ENCODE results near the gene CCT6A.
"Not testable (repeated sequence)": the region's sequence is repeated elsewhere in the genome, so short reads cannot be mapped to it uniquely, and the experiment has no call there.

Gene CCT6A

DNA sequence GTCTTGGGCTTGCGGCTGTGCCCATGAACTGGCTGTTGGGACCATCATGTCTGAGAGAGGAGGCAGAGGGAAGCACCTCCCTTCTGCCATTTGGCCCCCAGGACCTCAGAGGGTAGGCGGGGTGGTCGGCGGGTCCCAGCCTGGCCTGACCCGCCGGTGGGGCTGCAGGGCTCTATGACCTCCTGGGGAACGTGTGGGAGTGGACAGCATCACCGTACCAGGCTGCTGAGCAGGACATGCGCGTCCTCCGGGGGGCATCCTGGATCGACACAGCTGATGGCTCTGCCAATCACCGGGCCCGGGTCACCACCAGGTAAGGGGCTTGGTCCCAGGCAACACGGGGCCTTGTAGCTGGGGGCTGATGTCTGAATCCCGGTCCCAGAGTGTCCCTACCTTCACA, 26.6 kb downstream of the CCT6A start:
- Histone ChIP-seq H3K27me3 (ENCODE audit: insufficient read depth, poor library complexity, severe bottlenecking) (no peaks in the 10 kb centered on the region), H3K4me3 (replicated peaks; ENCODE audit: insufficient read depth, low read length) (no peak overlapping the region), H3K27ac (replicated peaks) (no peak overlapping the region)
- no peak for DNase-seq (ENCODE audit: low read depth in 1 of 2, low spot score in 1 of 2)
- TF ChIP-seq GABPA (IDR thresholded peaks at IDR 0.05; ENCODE audit: low read depth): no peak
- TF ChIP-seq POLR2AphosphoS5 (IDR thresholded peaks at IDR 0.05; ENCODE audit: low read depth): no peak
- no peak for TF ChIP-seq SPI1 (IDR thresholded peaks at IDR 0.05; ENCODE audit: borderline replicate concordance, low read depth)
- TF ChIP-seq, protein P1, sequence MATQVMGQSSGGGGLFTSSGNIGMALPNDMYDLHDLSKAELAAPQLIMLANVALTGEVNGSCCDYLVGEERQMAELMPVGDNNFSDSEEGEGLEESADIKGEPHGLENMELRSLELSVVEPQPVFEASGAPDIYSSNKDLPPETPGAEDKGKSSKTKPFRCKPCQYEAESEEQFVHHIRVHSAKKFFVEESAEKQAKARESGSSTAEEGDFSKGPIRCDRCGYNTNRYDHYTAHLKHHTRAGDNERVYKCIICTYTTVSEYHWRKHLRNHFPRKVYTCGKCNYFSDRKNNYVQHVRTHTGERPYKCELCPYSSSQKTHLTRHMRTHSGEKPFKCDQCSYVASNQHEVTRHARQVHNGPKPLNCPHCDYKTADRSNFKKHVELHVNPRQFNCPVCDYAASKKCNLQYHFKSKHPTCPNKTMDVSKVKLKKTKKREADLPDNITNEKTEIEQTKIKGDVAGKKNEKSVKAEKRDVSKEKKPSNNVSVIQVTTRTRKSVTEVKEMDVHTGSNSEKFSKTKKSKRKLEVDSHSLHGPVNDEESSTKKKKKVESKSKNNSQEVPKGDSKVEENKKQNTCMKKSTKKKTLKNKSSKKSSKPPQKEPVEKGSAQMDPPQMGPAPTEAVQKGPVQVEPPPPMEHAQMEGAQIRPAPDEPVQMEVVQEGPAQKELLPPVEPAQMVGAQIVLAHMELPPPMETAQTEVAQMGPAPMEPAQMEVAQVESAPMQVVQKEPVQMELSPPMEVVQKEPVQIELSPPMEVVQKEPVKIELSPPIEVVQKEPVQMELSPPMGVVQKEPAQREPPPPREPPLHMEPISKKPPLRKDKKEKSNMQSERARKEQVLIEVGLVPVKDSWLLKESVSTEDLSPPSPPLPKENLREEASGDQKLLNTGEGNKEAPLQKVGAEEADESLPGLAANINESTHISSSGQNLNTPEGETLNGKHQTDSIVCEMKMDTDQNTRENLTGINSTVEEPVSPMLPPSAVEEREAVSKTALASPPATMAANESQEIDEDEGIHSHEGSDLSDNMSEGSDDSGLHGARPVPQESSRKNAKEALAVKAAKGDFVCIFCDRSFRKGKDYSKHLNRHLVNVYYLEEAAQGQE (IDR thresholded peaks at IDR 0.05; ENCODE audit: insufficient replicate concordance, low read depth): no peak
- TF ChIP-seq, protein P2, sequence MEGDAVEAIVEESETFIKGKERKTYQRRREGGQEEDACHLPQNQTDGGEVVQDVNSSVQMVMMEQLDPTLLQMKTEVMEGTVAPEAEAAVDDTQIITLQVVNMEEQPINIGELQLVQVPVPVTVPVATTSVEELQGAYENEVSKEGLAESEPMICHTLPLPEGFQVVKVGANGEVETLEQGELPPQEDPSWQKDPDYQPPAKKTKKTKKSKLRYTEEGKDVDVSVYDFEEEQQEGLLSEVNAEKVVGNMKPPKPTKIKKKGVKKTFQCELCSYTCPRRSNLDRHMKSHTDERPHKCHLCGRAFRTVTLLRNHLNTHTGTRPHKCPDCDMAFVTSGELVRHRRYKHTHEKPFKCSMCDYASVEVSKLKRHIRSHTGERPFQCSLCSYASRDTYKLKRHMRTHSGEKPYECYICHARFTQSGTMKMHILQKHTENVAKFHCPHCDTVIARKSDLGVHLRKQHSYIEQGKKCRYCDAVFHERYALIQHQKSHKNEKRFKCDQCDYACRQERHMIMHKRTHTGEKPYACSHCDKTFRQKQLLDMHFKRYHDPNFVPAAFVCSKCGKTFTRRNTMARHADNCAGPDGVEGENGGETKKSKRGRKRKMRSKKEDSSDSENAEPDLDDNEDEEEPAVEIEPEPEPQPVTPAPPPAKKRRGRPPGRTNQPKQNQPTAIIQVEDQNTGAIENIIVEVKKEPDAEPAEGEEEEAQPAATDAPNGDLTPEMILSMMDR (IDR thresholded peaks at IDR 0.05; ENCODE audit: insufficient read depth, low read length): no peak

DNA sequence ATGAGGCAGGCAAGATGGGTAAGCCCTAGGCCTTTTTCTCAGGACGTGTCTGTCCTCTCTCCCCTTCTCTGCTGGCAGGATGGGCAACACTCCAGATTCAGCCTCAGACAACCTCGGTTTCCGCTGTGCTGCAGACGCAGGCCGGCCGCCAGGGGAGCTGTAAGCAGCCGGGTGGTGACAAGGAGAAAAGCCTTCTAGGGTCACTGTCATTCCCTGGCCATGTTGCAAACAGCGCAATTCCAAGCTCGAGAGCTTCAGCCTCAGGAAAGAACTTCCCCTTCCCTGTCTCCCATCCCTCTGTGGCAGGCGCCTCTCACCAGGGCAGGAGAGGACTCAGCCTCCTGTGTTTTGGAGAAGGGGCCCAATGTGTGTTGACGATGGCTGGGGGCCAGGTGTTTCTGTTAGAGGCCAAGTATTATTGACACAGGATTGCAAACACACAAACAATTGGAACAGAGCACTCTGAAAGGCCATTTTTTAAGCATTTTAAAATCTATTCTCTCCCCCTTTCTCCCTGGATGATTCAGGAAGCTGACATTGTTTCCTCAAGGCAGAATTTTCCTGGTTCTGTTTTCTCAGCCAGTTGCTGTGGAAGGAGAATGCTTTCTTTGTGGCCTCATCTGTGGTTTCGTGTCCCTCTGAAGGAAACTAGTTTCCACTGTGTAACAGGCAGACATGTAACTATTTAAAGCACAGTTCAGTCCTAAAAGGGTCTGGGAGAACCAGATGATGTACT, 28.1 kb downstream of the CCT6A start:
- no peak for DNase-seq (ENCODE audit: low read depth in 1 of 2, low spot score in 1 of 2)
- Histone ChIP-seq H3K27me3 (ENCODE audit: insufficient read depth, poor library complexity, severe bottlenecking) (no peaks in the 10 kb centered on the region), H3K4me3 (replicated peaks; ENCODE audit: insufficient read depth, low read length) (no peak overlapping the region), H3K27ac (replicated peaks) (no peak overlapping the region)
- TF ChIP-seq, protein P2 (IDR thresholded peaks at IDR 0.05; ENCODE audit: insufficient read depth, low read length): no peak
- TF ChIP-seq, protein P1 (IDR thresholded peaks at IDR 0.05; ENCODE audit: insufficient replicate concordance, low read depth): no peak
- TF ChIP-seq SPI1 (IDR thresholded peaks at IDR 0.05; ENCODE audit: borderline replicate concordance, low read depth): no peak
- TF ChIP-seq GABPA (IDR thresholded peaks at IDR 0.05; ENCODE audit: low read depth): no peak
- TF ChIP-seq POLR2AphosphoS5 (IDR thresholded peaks at IDR 0.05; ENCODE audit: low read depth): no peak

DNA sequence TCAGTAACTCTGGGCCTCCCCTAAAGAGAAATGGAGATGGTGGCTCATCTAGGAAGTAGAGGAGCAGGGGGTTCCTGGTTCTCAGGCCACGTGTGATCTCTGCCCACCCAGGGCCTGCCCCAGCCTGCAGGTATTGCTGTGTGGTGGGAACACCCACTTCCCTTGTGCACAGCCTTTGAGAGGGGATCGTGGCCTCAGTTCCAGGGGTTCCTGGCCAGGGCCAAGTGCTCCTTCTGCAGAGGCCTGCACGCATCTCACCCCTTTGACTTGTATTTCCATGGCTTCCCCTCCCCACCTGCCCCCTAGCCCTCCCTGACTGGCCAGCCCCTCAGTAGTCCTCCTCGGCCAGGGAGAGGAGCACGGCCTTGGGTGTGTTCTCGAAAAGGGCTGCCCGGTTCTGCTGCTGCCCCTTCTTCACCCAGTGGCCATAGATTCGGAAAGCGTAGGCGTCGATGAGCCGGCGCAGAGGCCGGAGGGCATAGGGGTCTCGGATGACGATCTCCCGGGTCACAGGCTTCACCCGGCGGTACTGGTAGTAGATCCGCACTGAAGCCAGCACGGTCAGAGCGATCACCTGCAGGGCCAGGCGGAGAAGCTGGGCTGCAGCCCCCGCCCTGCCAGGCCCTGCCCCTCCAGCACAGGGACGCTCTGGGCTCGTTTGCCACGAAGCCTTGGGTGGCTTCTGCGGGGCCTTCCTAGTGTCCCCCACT, 29.3 kb downstream of the CCT6A start:
- not testable (repeated sequence) for H3K4me3 ChIP-seq (replicated peaks; ENCODE audit: insufficient read depth, low read length); H3K27ac ChIP-seq (replicated peaks); DNase-seq (ENCODE audit: low read depth in 1 of 2, low spot score in 1 of 2); H3K27me3 ChIP-seq (ENCODE audit: insufficient read depth, poor library complexity, severe bottlenecking)

DNA sequence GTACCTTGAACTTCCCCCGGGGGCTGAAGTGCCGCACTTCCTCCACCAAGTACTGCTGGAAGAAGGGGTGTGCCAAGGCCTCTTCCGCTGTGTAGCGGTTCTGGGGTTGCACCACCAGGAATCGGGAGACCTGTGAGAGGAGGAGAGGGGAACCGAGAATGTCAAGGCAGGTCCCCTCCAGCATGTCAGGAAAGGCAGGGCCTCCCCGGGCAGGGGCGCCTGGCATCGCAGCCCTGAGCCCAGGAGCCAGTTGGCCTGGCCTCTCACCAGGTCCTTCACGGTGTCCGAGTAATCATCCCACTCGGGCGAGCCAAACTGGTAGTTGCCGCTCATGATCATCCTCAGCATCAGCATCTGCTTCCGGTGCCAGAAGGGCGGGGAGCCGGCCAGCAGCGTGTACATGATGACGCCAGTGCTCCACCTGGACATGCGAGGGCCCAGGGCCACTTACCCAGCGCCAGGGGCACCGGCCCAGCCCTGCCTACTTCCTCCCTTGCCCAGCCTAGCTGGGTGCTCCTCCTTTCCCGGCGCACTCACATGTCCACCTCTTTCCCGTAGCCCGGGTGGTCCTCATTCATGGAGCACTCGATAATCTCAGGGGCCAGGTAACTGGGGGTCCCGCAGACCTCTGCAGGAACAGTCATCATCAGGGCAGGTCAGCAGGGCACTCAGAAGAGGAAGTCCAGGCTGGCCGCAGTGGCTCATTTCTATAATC, 30.2 kb downstream of the CCT6A start:
- DNase-seq (ENCODE audit: low read depth in 1 of 2, low spot score in 1 of 2): no peak
- Histone ChIP-seq H3K27me3 (ENCODE audit: insufficient read depth, poor library complexity, severe bottlenecking) (no peaks in the 10 kb centered on the region), H3K4me3 (replicated peaks; ENCODE audit: insufficient read depth, low read length) (no peak overlapping the region), H3K27ac (replicated peaks) (no peak overlapping the region)
- no peak for TF ChIP-seq POLR2AphosphoS5 (IDR thresholded peaks at IDR 0.05; ENCODE audit: low read depth)
- TF ChIP-seq GABPA (IDR thresholded peaks at IDR 0.05; ENCODE audit: low read depth): no peak
